GM23248 (cell line): ENCODE results near the gene SYNGR1. TPM values are rescaled to one million over a fixed set of nuclear protein-coding genes. Genes with fewer than 3 reads are reported as not detected.
"Not testable (repeated sequence)": the region's sequence is repeated elsewhere in the genome, so short reads cannot be mapped to it uniquely, and the experiment has no call there.

ENCODE experiments used
- DNase-seq: peaks from one replicate; pipeline ENCODE4 v3.0.0-alpha.2; 2015
- H2AFZ ChIP-seq: fragments of 200-600 bp; sonication (generic); 2 replicates; pipeline ENCODE4 v1.6.1; 2016; ENCODE audit warnings: antibody characterized with exemption
- H3F3A ChIP-seq: fragments of 200-600 bp; sonication (generic); 2 replicates; pipeline ENCODE4 v1.6.1; 2016; ENCODE audit warnings: mild to moderate bottlenecking, antibody characterized with exemption, mixed run types; ENCODE audit not compliant: insufficient read depth
- H3K27ac ChIP-seq: fragments of 200-600 bp; sonication (generic); 2 replicates; pipeline ENCODE4 v1.5.1; 2016; ENCODE audit warnings: mild to moderate bottlenecking
- H3K27me3 ChIP-seq: fragments of 200-600 bp; sonication (generic); replicated peaks from 2 replicates; pipeline ENCODE4 v1.6.1; 2016; ENCODE audit warnings: mild to moderate bottlenecking; ENCODE audit not compliant: insufficient read depth
- H3K36me3 ChIP-seq: fragments of 200-600 bp; sonication (generic); 2 replicates; pipeline ENCODE4 v1.6.1; 2016; ENCODE audit warnings: low read depth, mild to moderate bottlenecking
- H3K4me1 ChIP-seq: fragments of 200-600 bp; sonication (generic); 2 replicates; pipeline ENCODE4 v1.6.1; 2016; ENCODE audit warnings: mild to moderate bottlenecking; ENCODE audit not compliant: insufficient read depth
- H3K4me2 ChIP-seq: fragments of 200-600 bp; sonication (generic); one replicate; pipeline ENCODE4 v1.6.1; 2016; ENCODE audit warnings: mild to moderate bottlenecking; ENCODE audit not compliant: unreplicated experiment
- H3K4me3 ChIP-seq: fragments of 200-600 bp; sonication (generic); 2 replicates; pipeline ENCODE4 v1.5.1; 2016; ENCODE audit warnings: mild to moderate bottlenecking
- H3K79me2 ChIP-seq: fragments of 200-600 bp; sonication (generic); 2 replicates; pipeline ENCODE4 v1.6.1; 2016; ENCODE audit warnings: mild to moderate bottlenecking; ENCODE audit not compliant: insufficient read depth
- H3K9ac ChIP-seq: fragments of 200-600 bp; sonication (generic); 2 replicates; pipeline ENCODE4 v1.6.1; 2016; ENCODE audit warnings: mild to moderate bottlenecking
- H3K9me2 ChIP-seq: fragments of 200-600 bp; sonication (generic); 2 replicates; pipeline ENCODE4 v1.6.1; 2016; ENCODE audit warnings: mixed run types, mild to moderate bottlenecking, moderate library complexity; ENCODE audit not compliant: insufficient read depth
- H3K9me3 ChIP-seq: fragments of 200-600 bp; sonication (generic); one replicate; pipeline ENCODE4 v1.6.1; 2017; ENCODE audit warnings: low read depth
- H4K20me1 ChIP-seq: fragments of 200-600 bp; sonication (generic); 2 replicates; pipeline ENCODE4 v1.6.0; 2016; ENCODE audit not compliant: insufficient read depth
- EZH2 ChIP-seq: fragments of 200-600 bp; sonication (generic); IDR thresholded peaks from 2 replicates; pipeline ENCODE4 v1.6.1; 2018; ENCODE audit warnings: antibody characterized with exemption, mild to moderate bottlenecking; ENCODE audit not compliant: insufficient read depth, poor library complexity, severe bottlenecking
- EZH2phosphoT487 ChIP-seq: fragments of 200-600 bp; sonication (generic); IDR thresholded peaks from 2 replicates; pipeline ENCODE4 v1.6.1; 2018; ENCODE audit warnings: antibody characterized with exemption, moderate library complexity, mild to moderate bottlenecking, low read depth; ENCODE audit not compliant: insufficient read depth
- WGBS, 2 experiments: methylation state at CpG; one replicate each; pipeline ENCODE4 v1.1.6; 2015 to 2017; ENCODE audit warnings: low lambda C conversion rate in 2 of 2, low coverage in 1 of 2; ENCODE audit errors: missing lambda C conversion rate in 2 of 2; 5-methylcytosine and 5-hydroxymethylcytosine counted together
- in situ Hi-C: fragments of 300-500 bp; cut with MboI; formaldehyde crosslinking; loops from 2 replicates; pipeline ENCODE4 v1.15.0; 2020
- polyA plus RNA-seq: library from polyadenylated mRNA; unstranded; fragments of >200 nt; fragmentation: Nextera tagmentation; extraction: Ambion mirVana; gene quantifications from 2 replicates; pipeline ENCODE4 v1.2.1, GENCODE V29; 2016
- total RNA-seq: library from RNA; depleted of rRNA; stranded (reverse); fragments of >200 nt; shearing (Covaris generic); gene quantifications from 2 replicates; pipeline ENCODE4 v1.2.3, GENCODE V29; 2014

Gene SYNGR1
- total and polyA plus RNA-seq, 2 experiments from 2014 or later = 6.1 to 23.2 TPM

- H2AFZ ChIP-seq = no peak overlapping the region
- no peaks in the 10 kb centered on the region for H3K79me2 ChIP-seq
- no peak for TF ChIP-seq EZH2phosphoT487
- TF ChIP-seq EZH2 = no peak
- H3K4me2 ChIP-seq = no peak overlapping the region
- no peaks in the 10 kb centered on the region for H3K9me2 ChIP-seq
- no peaks in the 10 kb centered on the region for H3K36me3 ChIP-seq
- no peak overlapping the region for H3K27ac ChIP-seq
- H3K4me3 ChIP-seq = no peak overlapping the region
- no peaks in the 10 kb centered on the region for H4K20me1 ChIP-seq
- DNase-seq = no peak
- no peaks in the 10 kb centered on the region for H3K27me3 ChIP-seq
- H3K4me1 ChIP-seq = peaks cover 6% of the 10 kb centered on the region; the same call in 1 of the 2 replicates
- H3F3A ChIP-seq = peaks cover 6% of the 10 kb centered on the region; the same call in 1 of the 2 replicates
- in situ Hi-C loops = no loop called here
- no peak overlapping the region for H3K9ac ChIP-seq
- H3K9me3 ChIP-seq = no peaks in the 10 kb centered on the region
- WGBS, 2 experiments = 88 to 93% methylated on average over 12 to 18 of the region's 18 CpGs
Measured at GRCh38 chr22:39327995-39328754, 21.6 kb upstream of the SYNGR1 start.

- WGBS, 2 experiments = 92 to 93% methylated on average over 1 of the region's 1 CpG
- H3K36me3 ChIP-seq, H4K20me1 ChIP-seq, H3K4me3 ChIP-seq, H3K9me2 ChIP-seq, H3K27me3 ChIP-seq, H3K27ac ChIP-seq, H3K4me1 ChIP-seq, H3K79me2 ChIP-seq, H2AFZ ChIP-seq, H3F3A ChIP-seq, H3K9me3 ChIP-seq, in situ Hi-C loops, H3K4me2 ChIP-seq, H3K9ac ChIP-seq: not testable (repeated sequence)
- DNase-seq = peak; percentile 34
Measured at GRCh38 chr22:39330553-39330952, 19.2 kb upstream of the SYNGR1 start.

GRCh38 chr22:39332441-39333064 is 17.2 kb upstream of the SYNGR1 start:
- Histone ChIP-seq H3K4me2 (no peak overlapping the region), H3F3A (peaks cover 6% of the 10 kb centered on the region; the same call in 1 of the 2 replicates), H4K20me1 (no peaks in the 10 kb centered on the region), H3K27ac (no peak overlapping the region), H3K9ac (no peak overlapping the region), H2AFZ (peak overlapping the region; percentile 55; the same call in 1 of the 2 replicates), H3K27me3 (no peaks in the 10 kb centered on the region), H3K9me3 (no peaks in the 10 kb centered on the region), H3K79me2 (no peaks in the 10 kb centered on the region), H3K9me2 (no peaks in the 10 kb centered on the region), H3K4me3 (no peak overlapping the region), H3K4me1 (no peaks in the 10 kb centered on the region), H3K36me3 (no peaks in the 10 kb centered on the region)
- TF ChIP-seq EZH2phosphoT487 (no peak), EZH2 (no peak)
- WGBS, 2 experiments = 54 to 56% methylated on average over 5 of the region's 5 CpGs
- DNase-seq = peak; percentile 27
- in situ Hi-C loops = no loop called here

- in situ Hi-C loops = no loop called here
- Histone ChIP-seq H3K27ac (no peak overlapping the region), H3K4me1 (no peaks in the 10 kb centered on the region), H3K4me3 (no peak overlapping the region), H3K9me3 (no peaks in the 10 kb centered on the region), H3K27me3 (no peaks in the 10 kb centered on the region), H3K9me2 (no peaks in the 10 kb centered on the region), H3K36me3 (no peaks in the 10 kb centered on the region), H4K20me1 (no peaks in the 10 kb centered on the region), H3K79me2 (no peaks in the 10 kb centered on the region), H2AFZ (no peak overlapping the region), H3K4me2 (no peak overlapping the region), H3F3A (peaks cover 6% of the 10 kb centered on the region; the same call in 1 of the 2 replicates), H3K9ac (no peak overlapping the region)
- 74 to 80% methylated on average over 5 of the region's 5 CpGs for WGBS, 2 experiments
- no peak for DNase-seq
- TF ChIP-seq EZH2 = no peak
- TF ChIP-seq EZH2phosphoT487 = no peak
Measured at GRCh38 chr22:39336411-39336810, 13.4 kb upstream of the SYNGR1 start.

GRCh38 chr22:39339775-39340174 is 10.0 kb upstream of the SYNGR1 start:
- H3K4me2 ChIP-seq, H3F3A ChIP-seq, H3K79me2 ChIP-seq, H3K27me3 ChIP-seq, H3K4me1 ChIP-seq, H3K4me3 ChIP-seq, H2AFZ ChIP-seq, H3K9me2 ChIP-seq, H3K9me3 ChIP-seq, H4K20me1 ChIP-seq, H3K27ac ChIP-seq, in situ Hi-C loops, H3K9ac ChIP-seq, H3K36me3 ChIP-seq: not testable (repeated sequence)
- WGBS, 2 experiments = 77 to 79% methylated on average over 7 of the region's 7 CpGs
- DNase-seq = peak; percentile 44
